K562 (cell line): Measurements from ENCODE around the gene BCKDHB. TPM values are rescaled to one million over a fixed set of nuclear protein-coding genes. Genes with fewer than 3 reads are reported as not detected.

Experiments
- ATAC-seq: fragments of 200-7000 bp; cut with Tn5 transposase; 3 replicates; pipeline ENCODE4 v1.9.1; 2020; ENCODE audit warnings: moderate library complexity
- BruUV-seq: library from RNA; stranded (reverse); fragments of 400-500 nt; replicated peaks from 2 replicates; lab custom pipeline; 2021; lab: Mats Ljungman, UMichigan
- CTCF ChIA-PET: fragments of 300-600 bp; formaldehyde crosslinking; extraction: SDS; loops from one replicate; lab custom pipeline; 2021; ENCODE audit warnings: low intra/inter-chr PET ratio; lab: Yijun Ruan, JAX
- POLR2A ChIA-PET: fragments of 300-600, 350-650 bp; sonication (Branson Sonifier 250); formaldehyde crosslinking; extraction: SDS; loops from one replicate; lab custom pipeline; 2021; ENCODE audit warnings: antibody characterized with exemption, inconsistent platforms; lab: Yijun Ruan, JAX
- DNase-seq, 4 experiments: peaks; one replicate each; pipeline versions ENCODE4 v3.0.0 to v3.0.0-alpha.2; 2011 to 2018; ENCODE audit warnings: low spot score in 3 of 4, mixed read lengths in 3 of 4; ENCODE audit errors: extremely low read depth in 1 of 4
- FAIRE-seq: peaks from 2 replicates; lab custom pipeline; 2011; peaks lifted over from hg19 to GRCh38; lab: Jason Lieb, UNC
- H2AFZ ChIP-seq: 2 replicates; pipeline ENCODE4 v1.6.0; 2011; ENCODE audit warnings: low read depth, low read length, control low read depth, inconsistent platforms
- H3K27ac ChIP-seq: fragments of 200-600 bp; 3 replicates; pipeline ENCODE4 v1.8.0; 2011; ENCODE audit warnings: low read depth, mild to moderate bottlenecking, control low read depth, inconsistent platforms, low read length, moderate library complexity, mixed read lengths; ENCODE audit errors: extremely low read depth
- H3K27me3 ChIP-seq, 2 experiments: fragments of 300-600 bp in 1 of 2; 2 replicates in 1 of 2; 3 replicates in 1 of 2; pipeline versions ENCODE4 v1.6.0 to v1.8.0; 2011; ENCODE audit warnings: inconsistent platforms in 2 of 2, low read length in 2 of 2, mild to moderate bottlenecking in 1 of 2, mixed read lengths in 1 of 2, moderate library complexity in 1 of 2; ENCODE audit not compliant: control insufficient read depth in 2 of 2, insufficient read depth in 2 of 2
- H3K36me3 ChIP-seq: fragments of 300-600 bp; 3 replicates; pipeline ENCODE4 v1.8.0; 2011; ENCODE audit warnings: mild to moderate bottlenecking, low read length, inconsistent platforms; ENCODE audit not compliant: control insufficient read depth, insufficient read depth
- H3K4me1 ChIP-seq, 2 experiments: fragments of 200-600 bp in 1 of 2; replicated peaks in 1 of 2; 2 replicates in 1 of 2; 3 replicates in 1 of 2; pipeline versions ENCODE4 v1.5.1 to v1.8.0; 2011; ENCODE audit warnings: inconsistent platforms in 2 of 2, low read length in 2 of 2, mild to moderate bottlenecking in 1 of 2, mixed read lengths in 1 of 2, moderate library complexity in 1 of 2; ENCODE audit not compliant: control insufficient read depth in 2 of 2, insufficient read depth in 2 of 2
- H3K4me2 ChIP-seq: 2 replicates; pipeline ENCODE4 v1.6.1; 2011; ENCODE audit warnings: low read length, control low read depth, inconsistent platforms, mixed read lengths; ENCODE audit not compliant: insufficient read depth
- H3K4me3 ChIP-seq: fragments of 200-600 bp; sonication (generic), shearing (Covaris generic); 2 replicates; pipeline ENCODE4 v1.5.1; 2016; ENCODE audit warnings: control low read depth, inconsistent platforms
- H3K79me2 ChIP-seq: fragments of 200-600 bp; 3 replicates; pipeline ENCODE4 v1.8.0; 2011; ENCODE audit warnings: low read length, inconsistent platforms; ENCODE audit not compliant: control insufficient read depth, insufficient read depth
- H3K9ac ChIP-seq, 2 experiments: 2 replicates each; pipeline versions ENCODE4 v1.6.0 to v1.6.1; 2011; ENCODE audit warnings: low read depth in 2 of 2, low read length in 2 of 2, control low read depth in 1 of 2, inconsistent platforms in 1 of 2, mild to moderate bottlenecking in 1 of 2, mixed read lengths in 1 of 2; ENCODE audit not compliant: insufficient read depth in 1 of 2
- H3K9me1 ChIP-seq: one replicate; pipeline ENCODE4 v1.6.0; 2011; ENCODE audit warnings: inconsistent platforms, mild to moderate bottlenecking, low read length, moderate library complexity; ENCODE audit not compliant: control insufficient read depth, insufficient read depth
- H3K9me3 ChIP-seq: replicated peaks from 2 replicates; pipeline ENCODE4 v1.5.1; 2011; ENCODE audit warnings: low read depth, low read length, inconsistent platforms; ENCODE audit not compliant: control insufficient read depth, insufficient read depth
- H4K20me1 ChIP-seq: replicated peaks from 2 replicates; pipeline ENCODE4 v1.6.1; 2011; ENCODE audit warnings: low read length, inconsistent platforms, mixed read lengths; ENCODE audit not compliant: control insufficient read depth, insufficient read depth
- CXXC5 ChIP-seq: fragments of 250-450 bp; sonication (Bioruptor Pico); IDR thresholded peaks from 2 replicates; pipeline ENCODE4 v1.8.0; 2022; ENCODE audit warnings: inconsistent platforms, mild to moderate bottlenecking, moderate library complexity
- JUNB ChIP-seq: fragments of 450-650 bp; formaldehyde crosslinking; conservative IDR thresholded peaks from 2 replicates; pipeline ENCODE4 v1.4.0; 2020; ENCODE audit warnings: mild to moderate bottlenecking
- MBD2 ChIP-seq: sonication (generic); IDR thresholded peaks from 2 replicates; pipeline ENCODE4 v1.6.1; 2016; ENCODE audit warnings: low read depth, borderline replicate concordance
- MTA3 ChIP-seq: fragments of 450-650 bp; formaldehyde crosslinking; IDR thresholded peaks from 2 replicates; pipeline ENCODE4 v1.6.1; 2017; ENCODE audit warnings: mild to moderate bottlenecking, borderline replicate concordance
- PPARD ChIP-seq: fragments of 250-450 bp; sonication (Bioruptor Pico); IDR thresholded peaks from 2 replicates; pipeline ENCODE4 v1.8.0; 2022; ENCODE audit warnings: inconsistent platforms, mild to moderate bottlenecking, moderate library complexity
- SIN3A ChIP-seq, 2 experiments: fragments of 150-350 bp in 1 of 2; IDR thresholded peaks; 2 replicates each; pipeline ENCODE4 v1.6.1; 2011 to 2016; ENCODE audit warnings: borderline replicate concordance in 2 of 2, low read depth in 2 of 2, low read length in 2 of 2, mild to moderate bottlenecking in 2 of 2, moderate library complexity in 2 of 2; ENCODE audit not compliant: control insufficient read depth in 1 of 2
- SMARCA5 ChIP-seq: fragments of 450-650 bp; IDR thresholded peaks from 2 replicates; pipeline ENCODE4 v1.6.1; 2016
- SRF ChIP-seq, 2 experiments: fragments of 250-450, 450-650 bp in 1 of 2; sonication (Bioruptor Pico) in 1 of 2; sonication (generic) in 1 of 2; formaldehyde crosslinking; IDR thresholded peaks; 2 replicates each; pipeline versions ENCODE4 v1.5.0 to v1.5.1; 2020 to 2022; ENCODE audit warnings: mild to moderate bottlenecking in 1 of 2, missing genetic modification reagents in 1 of 2
- SRSF7 ChIP-seq: fragments of 200-400 bp; formaldehyde crosslinking; optimal IDR thresholded peaks from 2 replicates; pipeline ENCODE3; 2017; ENCODE audit warnings: mild to moderate bottlenecking, low read depth, low read length
- TCF7L2 ChIP-seq: fragments of 150-350 bp; IDR thresholded peaks from 2 replicates; pipeline ENCODE4 v1.6.1; 2016; ENCODE audit warnings: low read depth, mild to moderate bottlenecking, low read length, moderate library complexity
- THAP12 ChIP-seq: fragments of 250-450 bp; sonication (Bioruptor Pico); IDR thresholded peaks from 2 replicates; pipeline ENCODE4 v1.9.0; 2021; ENCODE audit warnings: mild to moderate bottlenecking, inconsistent platforms
- ZBTB8A ChIP-seq: fragments of 450-650 bp; IDR thresholded peaks from 2 replicates; pipeline ENCODE4 v1.6.1; 2018; ENCODE audit warnings: mild to moderate bottlenecking, moderate library complexity; ENCODE audit not compliant: partially characterized antibody
- ZNF354B ChIP-seq: fragments of 250-450 bp; sonication (Bioruptor Pico); IDR thresholded peaks from 2 replicates; pipeline ENCODE4 v1.4.0; 2020
- WGBS: fragments of 100-300 bp; shearing (Covaris generic); methylation state at CpG from one replicate; pipeline ENCODE4 v1.1.6; 2016; ENCODE audit warnings: low coverage, mixed read lengths; ENCODE audit not compliant: insufficient coverage; ENCODE audit errors: missing lambda C conversion rate; 5-methylcytosine and 5-hydroxymethylcytosine counted together
- in situ Hi-C: fragments of 300-500 bp; cut with MboI; formaldehyde crosslinking; loops from 4 replicates; pipeline ENCODE4 v1.15.0; 2018; ENCODE audit warnings: inconsistent platforms, mixed read lengths
- intact Hi-C: fragments of 100-400 bp; cut with micrococcal nuclease; formaldehyde crosslinking; loops from 2 replicates; pipeline ENCODE4 v1.14.2; 2022
- polyA plus RNA-seq, 8 experiments: library from polyadenylated mRNA; depleted of rRNA in 4 of 8; stranded (reverse) in 5 of 8; unstranded in 3 of 8; fragments of >200 nt; fragmentation: Nextera tagmentation in 2 of 8; fragmentation: Illumina TruSeq in 1 of 8; extraction: Ambion mirVana in 2 of 8; extraction: Trizol in 1 of 8; gene quantifications; 2 replicates each; pipeline versions ENCODE4 v1.2.1 to v1.2.3, GENCODE V29; 2011 to 2014; ENCODE audit warnings: inconsistent platforms in 1 of 8, missing spikeins in 1 of 8
- total RNA-seq, 7 experiments: library from RNA; depleted of rRNA in 6 of 7; stranded (reverse); fragments of >200 nt in 6 of 7; fragmentation: Illumina TruSeq in 2 of 7; extraction: Trizol in 2 of 7; gene quantifications; 2 replicates each; pipeline versions ENCODE4 v1.2.1 to v1.2.3, GENCODE V29; 2011 to 2021; ENCODE audit warnings: low replicate concordance in 1 of 7

The BCKDHB gene
- total and polyA plus RNA-seq, 9 of the 15 experiments (the other 6 are each of a cell fraction or from before 2014, with no cell fraction given): 4.1 to 23.7 (median 7.5) TPM

DNA sequence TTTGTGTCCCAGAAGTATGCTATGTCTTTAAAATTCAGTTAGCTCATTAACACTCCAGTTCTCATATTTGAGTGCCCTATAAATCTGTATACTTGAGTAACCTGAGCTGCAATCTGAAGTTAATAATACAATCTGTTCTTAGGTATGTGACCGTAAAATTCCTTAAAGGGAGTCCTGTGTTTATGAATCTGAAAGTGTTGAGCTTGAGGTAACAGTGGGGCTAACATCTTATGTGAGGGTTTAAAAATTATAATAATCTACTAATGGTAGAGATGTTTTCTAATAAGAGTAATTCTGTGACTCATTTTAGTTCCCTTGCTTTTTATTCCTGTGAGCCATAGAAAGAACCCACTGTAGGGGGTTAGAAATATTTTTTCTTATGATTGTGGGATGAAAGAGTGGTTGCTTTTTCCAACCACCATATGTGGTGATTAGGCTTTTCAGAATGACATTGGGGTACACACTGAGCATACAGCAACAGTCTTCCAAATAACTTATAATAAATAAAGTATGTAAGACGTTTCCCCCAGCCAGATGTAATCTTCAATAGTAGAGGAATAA lies 121.2 kb downstream of the BCKDHB start:
- ATAC-seq (no peak), DNase-seq (no peak), FAIRE-seq (no peak)
- H3K36me3 ChIP-seq: no peaks in the 10 kb centered on the region
- ChIA-PET POLR2A (no interaction called here), CTCF (no interaction called here)
- no peaks in the 10 kb centered on the region for H3K79me2 ChIP-seq
- H4K20me1 ChIP-seq: no peaks in the 10 kb centered on the region
- TF ChIP-seq TCF7L2 (no peak), SIN3A (IDR thresholded peaks at IDR 0.05; ENCODE audit: borderline replicate concordance in 2 of 2, control insufficient read depth in 1 of 2, low read depth in 2 of 2, low read length in 2 of 2) (no peak), PPARD (CRISPR knock-in tag) (no peak), ZBTB8A (no peak), SRSF7 (no peak), JUNB (CRISPR knock-in tag) (no peak), ZNF354B (no peak), THAP12 (no peak), SRF (CRISPR knock-in tag; IDR thresholded peaks at IDR 0.05) (no peak), CXXC5 (CRISPR knock-in tag) (no peak), MBD2 (no peak), SMARCA5 (no peak), MTA3 (no peak)
- no peak overlapping the region for H2AFZ ChIP-seq
- no peaks in the 10 kb centered on the region for H3K4me1 ChIP-seq
- no peaks in the 10 kb centered on the region for H3K27me3 ChIP-seq
- intact Hi-C loops (no loop called here), in situ Hi-C loops (no loop called here)
- no TSS peak for BruUV-seq
- no peak overlapping the region for H3K4me3 ChIP-seq
- H3K9me1 ChIP-seq: no peaks in the 10 kb centered on the region
- H3K27ac ChIP-seq: no peak overlapping the region
- H3K9me3 ChIP-seq: no peaks in the 10 kb centered on the region
- no peak overlapping the region for H3K9ac ChIP-seq
- 28% methylated on average over 2 of the region's 2 CpGs for WGBS
- H3K4me2 ChIP-seq: no peak overlapping the region
